Caco-2 (cell line): ENCODE results near the gene FAM76B. TPM values are rescaled to one million over a fixed set of nuclear protein-coding genes. Genes with fewer than 3 reads are reported as not detected.

Experiments used
- BruUV-seq: library from RNA; stranded (reverse); fragments of 400-500 nt; replicated peaks from 2 replicates; lab custom pipeline; 2021; lab: Mats Ljungman, UMichigan
- CTCF ChIA-PET: fragments of 300-600 bp; sonication (Branson Sonifier 250); formaldehyde crosslinking; loops from one replicate; lab custom pipeline; 2022; ENCODE audit warnings: antibody characterized with exemption; lab: Charles Lee
- POLR2A ChIA-PET: fragments of 300-600 bp; sonication (Branson Sonifier 250); formaldehyde crosslinking; loops from one replicate; lab custom pipeline; 2022; ENCODE audit warnings: antibody characterized with exemption; lab: Charles Lee
- DNase-seq, 2 experiments: peaks; one replicate each; pipeline versions ENCODE4 v3.0.0 to v3.0.0-alpha.2; 2020 to 2022
- H3K27me3 ChIP-seq: replicated peaks from 2 replicates; pipeline ENCODE4 v1.6.0; 2011; ENCODE audit warnings: low read length; ENCODE audit not compliant: control insufficient read depth, insufficient read depth
- H3K36me3 ChIP-seq: 2 replicates; pipeline ENCODE4 v1.5.1; 2011; ENCODE audit warnings: low read length; ENCODE audit not compliant: control insufficient read depth, insufficient read depth
- H3K4me1 ChIP-seq: fragments of 250-450 bp; sonication (Bioruptor Pico); 2 replicates; pipeline ENCODE4 v1.5.1; 2020; ENCODE audit warnings: mild to moderate bottlenecking
- H3K4me3 ChIP-seq: 2 replicates; pipeline ENCODE4 v1.5.1; 2011; ENCODE audit warnings: low read depth, mild to moderate bottlenecking, control low read depth, low read length
- H3K9me3 ChIP-seq: fragments of 250-450 bp; sonication (Bioruptor Pico); 2 replicates; pipeline ENCODE4 v1.5.1; 2020; ENCODE audit warnings: mild to moderate bottlenecking, moderate library complexity
- H3K27ac Mint-ChIP-seq: one replicate; pipeline ENCODE4 v1.8.0; 2022; ENCODE audit warnings: mixed read lengths; ENCODE audit not compliant: unreplicated experiment
- H3K27me3 Mint-ChIP-seq: one replicate; pipeline ENCODE4 v1.8.0; 2022; ENCODE audit warnings: mixed read lengths; ENCODE audit not compliant: insufficient read depth, unreplicated experiment
- H3K36me3 Mint-ChIP-seq: one replicate; pipeline ENCODE4 v1.8.0; 2022; ENCODE audit warnings: mild to moderate bottlenecking, mixed read lengths; ENCODE audit not compliant: insufficient read depth, unreplicated experiment
- H3K4me1 Mint-ChIP-seq: one replicate; pipeline ENCODE4 v1.8.0; 2022; ENCODE audit warnings: low read depth, mixed read lengths; ENCODE audit not compliant: unreplicated experiment
- H3K4me3 Mint-ChIP-seq: one replicate; pipeline ENCODE4 v1.8.0; 2022; ENCODE audit warnings: mild to moderate bottlenecking, moderate library complexity, mixed read lengths; ENCODE audit not compliant: unreplicated experiment
- H3K9me3 Mint-ChIP-seq: one replicate; pipeline ENCODE4 v1.8.0; 2022; ENCODE audit warnings: mixed read lengths; ENCODE audit not compliant: unreplicated experiment
- CTCF ChIP-seq, 2 experiments: fragments of 200-600 bp in 1 of 2; IDR thresholded peaks; 1 replicate in 1 of 2; 2 replicates in 1 of 2; pipeline versions ENCODE4 v1.5.1 to v1.8.0; 2011 to 2022; ENCODE audit warnings: antibody characterized with exemption in 1 of 2, control low read depth in 1 of 2, inconsistent platforms in 1 of 2, low read depth in 1 of 2, low read length in 1 of 2, mild to moderate bottlenecking in 1 of 2, moderate library complexity in 1 of 2; ENCODE audit not compliant: insufficient read depth in 1 of 2, severe bottlenecking in 1 of 2, unreplicated experiment in 1 of 2
- intact Hi-C: fragments of 100-400 bp; cut with micrococcal nuclease; formaldehyde crosslinking; loops from one replicate; pipeline ENCODE4 v1.10.0; 2022; ENCODE audit not compliant: unreplicated experiment
- total RNA-seq: library from RNA; stranded (reverse); gene quantifications from 2 replicates; pipeline ENCODE4 v1.2.3, GENCODE V29; 2022

FAM76B gene
- total RNA-seq, 1 experiment from 2014 or later: 61.3 TPM

- no peak overlapping the region for H3K27ac Mint-ChIP-seq
- CTCF ChIA-PET: no interaction called here
- TF ChIP-seq CTCF (IDR thresholded peaks at IDR 0.05; ENCODE audit: insufficient read depth in 1 of 2, low read depth in 1 of 2, low read length in 1 of 2, severe bottlenecking in 1 of 2, unreplicated experiment in 1 of 2): no peak
- H3K27me3 ChIP-seq: no peaks in the 10 kb centered on the region
- DNase-seq: no peak
- intact Hi-C loops: loop anchor here (10.0 kb wide), 1 partner anchor 482 kb away; no protein-coding TSS in a partner anchor
- H3K4me3 Mint-ChIP-seq: no peak overlapping the region
- POLR2A ChIA-PET: interaction anchor here (0.5 to 0.6 kb wide), 2 partner anchors 600 to 617 kb away, joined by 3 to 4 read pairs; no protein-coding TSS in a partner anchor
- no peaks in the 10 kb centered on the region for H3K9me3 Mint-ChIP-seq
- H3K36me3 Mint-ChIP-seq: peaks cover under 1% of the 10 kb centered on the region
- no TSS peak for BruUV-seq
- H3K9me3 ChIP-seq: no peaks in the 10 kb centered on the region
- no peaks in the 10 kb centered on the region; the same call in 1 of the 2 replicates for H3K36me3 ChIP-seq
- no peak overlapping the region for H3K4me3 ChIP-seq
- H3K27me3 Mint-ChIP-seq: peaks cover 3% of the 10 kb centered on the region
- peaks cover 7% of the 10 kb centered on the region; the same call in 1 of the 2 replicates for H3K4me1 ChIP-seq
- H3K4me1 Mint-ChIP-seq: peaks cover 6% of the 10 kb centered on the region
Measured at GRCh38 chr11:95766701-95767100, 22.9 kb downstream of the FAM76B start.

DNA sequence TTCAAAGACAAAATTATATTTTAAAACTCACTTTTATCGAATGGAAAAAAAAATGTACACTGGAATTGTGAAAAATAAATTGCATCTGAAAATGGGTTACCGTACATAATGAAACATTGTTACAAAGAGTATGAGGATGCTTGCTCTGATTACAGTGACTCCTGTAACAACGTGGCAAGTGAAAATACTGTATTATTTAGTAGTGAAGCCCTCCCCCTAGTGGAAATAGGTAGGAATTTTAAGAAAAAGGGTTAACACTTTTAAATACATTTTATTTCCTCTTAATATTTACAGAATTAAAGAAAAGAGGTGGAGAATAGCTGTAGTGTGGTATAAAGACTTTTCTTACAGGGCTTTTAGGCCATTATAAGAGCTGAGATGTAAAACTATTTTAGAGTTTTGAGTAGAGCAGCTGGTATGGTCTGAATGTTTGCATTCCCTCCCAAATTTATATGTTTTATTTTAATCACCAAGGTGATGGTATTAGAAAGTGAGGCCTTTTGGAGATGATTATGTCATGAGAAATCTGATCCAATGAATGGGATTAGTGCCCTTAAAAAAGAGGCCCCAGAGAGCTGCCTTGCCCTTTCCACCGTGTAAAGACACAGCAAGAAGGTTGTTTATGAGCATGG is 25.2 kb downstream of the FAM76B start:
- Mint-ChIP-seq H3K4me3 (no peak overlapping the region), H3K36me3 (no peaks in the 10 kb centered on the region), H3K4me1 (peaks cover 6% of the 10 kb centered on the region), H3K9me3 (peaks cover 1% of the 10 kb centered on the region), H3K27ac (no peak overlapping the region), H3K27me3 (peaks cover 8% of the 10 kb centered on the region)
- DNase-seq: peak in 1 of 2 experiments; percentile 56
- no TSS peak for BruUV-seq
- Histone ChIP-seq H3K4me1 (peaks cover 7% of the 10 kb centered on the region; the same call in 1 of the 2 replicates), H3K27me3 (no peaks in the 10 kb centered on the region), H3K36me3 (no peaks in the 10 kb centered on the region; the same call in 1 of the 2 replicates), H3K4me3 (no peak overlapping the region), H3K9me3 (no peaks in the 10 kb centered on the region)
- ChIA-PET POLR2A (no interaction called here), CTCF (interaction anchor here (1.3 kb wide), 1 partner anchor 612 kb away, joined by 4 read pairs; no protein-coding TSS in a partner anchor)
- intact Hi-C loops: loop anchor here (1.0 to 10.0 kb wide), 8 partner anchors 56 to 662 kb away; partner anchors contain the start of gene SESN3
- peak; percentile 56 to 91 for TF ChIP-seq CTCF (IDR thresholded peaks at IDR 0.05; ENCODE audit: insufficient read depth in 1 of 2, low read depth in 1 of 2, low read length in 1 of 2, severe bottlenecking in 1 of 2, unreplicated experiment in 1 of 2)

DNA sequence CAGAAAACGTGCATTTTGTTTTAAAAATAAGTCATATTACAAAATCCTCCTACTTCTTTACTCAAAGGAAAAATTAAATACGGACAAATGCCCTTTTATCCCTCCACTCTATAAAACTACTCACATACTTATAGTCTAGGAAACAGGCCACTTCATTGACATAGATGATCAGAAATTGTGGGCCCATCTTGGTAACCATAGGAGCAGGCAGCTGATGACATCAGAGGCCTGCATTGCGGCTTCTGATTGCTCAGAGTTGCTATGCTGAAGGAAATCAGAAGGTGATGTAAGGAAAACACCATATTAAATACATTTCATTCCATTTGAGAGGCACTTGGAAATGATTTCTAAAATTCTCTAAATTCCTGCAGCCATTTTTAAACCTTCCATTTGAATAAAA is 27.0 kb downstream of the FAM76B start:
- POLR2A ChIA-PET: no interaction called here
- Histone ChIP-seq H3K27me3 (no peaks in the 10 kb centered on the region), H3K36me3 (no peaks in the 10 kb centered on the region), H3K4me1 (no peaks in the 10 kb centered on the region), H3K9me3 (no peaks in the 10 kb centered on the region), H3K4me3 (no peak overlapping the region)
- no peaks in the 10 kb centered on the region for H3K4me1 Mint-ChIP-seq
- peaks cover 12% of the 10 kb centered on the region for H3K27me3 Mint-ChIP-seq
- DNase-seq: no peak
- no peak overlapping the region for H3K27ac Mint-ChIP-seq
- no peaks in the 10 kb centered on the region for H3K36me3 Mint-ChIP-seq
- CTCF ChIA-PET: interaction anchor here (1.4 to 1.5 kb wide), 2 partner anchors 608 to 695 kb away, joined by 3 to 5 read pairs; no protein-coding TSS in a partner anchor
- no TSS peak for BruUV-seq
- intact Hi-C loops: loop anchor here (2.0 to 10.0 kb wide), 2 partner anchors 218 to 478 kb away; no protein-coding TSS in a partner anchor
- H3K4me3 Mint-ChIP-seq: no peak overlapping the region
- peaks cover 10% of the 10 kb centered on the region for H3K9me3 Mint-ChIP-seq
- no peak for TF ChIP-seq CTCF (IDR thresholded peaks at IDR 0.05; ENCODE audit: insufficient read depth in 1 of 2, low read depth in 1 of 2, low read length in 1 of 2, severe bottlenecking in 1 of 2, unreplicated experiment in 1 of 2)
